WI38 (cell line): ENCODE measurements around the gene EIF4EBP3.

Experiments used
- H3K4me3 ChIP-seq: 2 replicates; pipeline ENCODE4 v1.5.1; 2011; ENCODE audit warnings: low read depth, mild to moderate bottlenecking, control low read depth, low read length
- TF ChIP-seq, protein P1 (sequence below): IDR thresholded peaks from 2 replicates; pipeline ENCODE4 v1.5.1; 2012; ENCODE audit warnings: low read depth, mild to moderate bottlenecking, control low read depth, low read length

The EIF4EBP3 gene

DNA sequence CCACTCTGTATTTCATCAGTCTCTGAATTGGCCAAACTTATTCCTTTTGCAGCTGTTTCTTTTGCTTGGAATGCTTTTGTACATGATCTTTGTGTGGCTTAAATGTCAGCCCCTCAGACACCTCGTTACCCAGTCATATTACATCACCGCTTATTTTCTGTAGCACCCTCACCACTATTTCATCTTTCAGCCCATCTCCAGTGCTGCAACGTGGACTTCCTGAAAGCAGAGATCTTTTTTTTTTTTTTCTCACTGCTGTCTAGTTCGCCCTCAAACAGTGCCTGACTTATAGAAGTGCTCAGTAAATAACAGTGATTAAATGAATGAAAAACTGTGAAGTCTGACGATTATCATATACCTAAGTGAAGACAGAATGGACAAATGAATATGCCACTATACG, 9.0 kb downstream of the EIF4EBP3 start:
- peak overlapping the region; percentile 82 for H3K4me3 ChIP-seq
- TF ChIP-seq, protein P1, sequence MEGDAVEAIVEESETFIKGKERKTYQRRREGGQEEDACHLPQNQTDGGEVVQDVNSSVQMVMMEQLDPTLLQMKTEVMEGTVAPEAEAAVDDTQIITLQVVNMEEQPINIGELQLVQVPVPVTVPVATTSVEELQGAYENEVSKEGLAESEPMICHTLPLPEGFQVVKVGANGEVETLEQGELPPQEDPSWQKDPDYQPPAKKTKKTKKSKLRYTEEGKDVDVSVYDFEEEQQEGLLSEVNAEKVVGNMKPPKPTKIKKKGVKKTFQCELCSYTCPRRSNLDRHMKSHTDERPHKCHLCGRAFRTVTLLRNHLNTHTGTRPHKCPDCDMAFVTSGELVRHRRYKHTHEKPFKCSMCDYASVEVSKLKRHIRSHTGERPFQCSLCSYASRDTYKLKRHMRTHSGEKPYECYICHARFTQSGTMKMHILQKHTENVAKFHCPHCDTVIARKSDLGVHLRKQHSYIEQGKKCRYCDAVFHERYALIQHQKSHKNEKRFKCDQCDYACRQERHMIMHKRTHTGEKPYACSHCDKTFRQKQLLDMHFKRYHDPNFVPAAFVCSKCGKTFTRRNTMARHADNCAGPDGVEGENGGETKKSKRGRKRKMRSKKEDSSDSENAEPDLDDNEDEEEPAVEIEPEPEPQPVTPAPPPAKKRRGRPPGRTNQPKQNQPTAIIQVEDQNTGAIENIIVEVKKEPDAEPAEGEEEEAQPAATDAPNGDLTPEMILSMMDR: no peak

DNA sequence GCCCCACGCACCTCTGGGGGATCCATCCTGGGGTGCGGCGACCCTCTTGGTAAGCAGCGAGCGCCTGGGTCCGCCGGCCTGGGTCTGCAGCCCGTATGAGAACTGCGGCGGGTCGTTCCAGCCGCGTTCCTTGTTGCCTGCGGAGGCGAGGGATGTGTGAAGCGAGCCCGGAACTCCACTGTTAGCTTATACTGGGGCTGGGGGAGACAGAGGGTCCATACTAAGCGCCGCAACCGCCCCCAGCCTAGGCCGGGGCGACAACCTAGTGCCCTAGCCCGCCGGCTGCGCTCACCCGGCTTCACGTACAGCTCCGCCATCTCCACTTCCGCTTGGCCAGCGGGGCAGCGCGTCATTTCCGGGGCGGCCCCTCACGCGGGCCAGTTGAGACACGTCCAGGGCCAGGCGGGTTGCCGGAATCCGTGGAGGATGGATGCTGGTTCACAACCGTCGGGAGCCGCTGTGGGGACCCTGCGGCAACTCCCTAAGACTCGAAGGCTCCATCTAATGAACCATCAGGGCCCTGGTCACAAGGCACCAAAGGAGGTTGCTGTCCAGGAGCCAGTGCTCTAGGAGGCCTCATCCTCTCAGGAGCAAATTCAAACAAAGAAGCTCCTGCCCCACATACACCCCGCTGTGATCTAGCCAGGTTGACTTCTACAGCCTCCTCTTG, 9.8 kb downstream of the EIF4EBP3 start, which contains the start of gene SRA1:
Gene SRA1 (minus strand): TSS at position 338 of the 670 bp plus-strand sequence. CDS start 21 bp downstream, at position 317.
- TF ChIP-seq, protein P1: no peak
- H3K4me3 ChIP-seq: peak within 1 kb of the TSS; percentile 82

DNA sequence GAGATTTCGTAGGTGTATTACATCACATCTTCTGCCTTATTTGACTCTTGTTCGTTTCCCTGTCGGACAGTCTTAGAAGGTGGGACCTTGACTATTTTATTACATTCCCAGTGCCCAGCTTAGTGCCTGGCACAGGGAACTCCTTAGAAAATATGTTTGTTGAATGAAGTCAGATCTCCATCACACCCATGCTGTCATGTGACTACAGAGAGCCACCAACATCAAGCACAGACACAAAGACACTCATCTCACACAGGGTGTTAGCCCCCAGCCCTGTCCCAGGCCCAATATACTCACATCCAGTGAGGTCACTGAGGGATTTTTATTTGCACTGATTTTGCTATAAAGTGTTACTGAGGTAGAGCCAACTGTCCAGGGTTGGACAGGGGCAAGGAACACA, 10.5 kb downstream of the EIF4EBP3 start:
- H3K4me3 ChIP-seq: no peak overlapping the region; the same call in 1 of the 2 replicates
- TF ChIP-seq, protein P1: no peak

DNA sequence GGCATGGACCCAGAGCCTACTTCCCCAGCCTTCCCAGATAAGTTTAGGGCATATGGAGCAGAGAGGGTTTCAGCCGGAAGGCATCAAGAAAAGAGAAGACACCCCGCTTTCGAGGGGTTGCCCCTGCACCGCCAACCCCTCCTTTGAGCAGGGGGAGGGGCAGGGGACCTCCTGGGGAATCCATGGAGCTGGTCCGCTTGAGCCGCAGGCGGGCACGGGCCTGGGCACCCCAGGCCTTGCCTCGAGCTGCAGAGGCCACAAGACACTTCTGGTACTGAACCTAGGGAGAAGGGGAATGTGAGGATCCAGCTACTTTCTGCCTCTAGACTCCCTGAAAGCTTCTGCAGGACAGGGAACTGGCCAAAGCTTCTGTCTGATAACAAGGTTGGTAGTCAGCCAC, 11.1 kb downstream of the EIF4EBP3 start:
- TF ChIP-seq, protein P1: no peak
- H3K4me3 ChIP-seq: no peak overlapping the region

DNA sequence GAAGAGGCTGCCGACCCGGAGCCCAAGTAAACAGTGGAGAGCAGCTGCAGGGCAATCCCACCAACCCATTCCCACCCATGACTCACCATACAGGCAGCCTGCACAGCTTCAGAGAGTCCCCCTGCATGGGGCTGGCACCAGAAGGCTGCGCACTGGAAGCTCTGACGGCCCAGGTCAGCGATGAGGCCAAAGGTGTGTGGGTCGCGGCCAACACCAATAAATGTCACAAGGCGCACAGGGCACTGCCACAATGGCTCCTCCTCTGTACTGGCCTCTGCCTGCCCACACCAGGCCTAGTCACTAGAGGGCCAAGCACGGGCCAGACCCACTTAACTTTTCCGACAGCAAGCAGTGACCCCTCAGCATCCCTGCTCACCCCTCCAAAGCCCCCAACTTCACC, 12.8 kb downstream of the EIF4EBP3 start:
- no peak overlapping the region for H3K4me3 ChIP-seq

DNA sequence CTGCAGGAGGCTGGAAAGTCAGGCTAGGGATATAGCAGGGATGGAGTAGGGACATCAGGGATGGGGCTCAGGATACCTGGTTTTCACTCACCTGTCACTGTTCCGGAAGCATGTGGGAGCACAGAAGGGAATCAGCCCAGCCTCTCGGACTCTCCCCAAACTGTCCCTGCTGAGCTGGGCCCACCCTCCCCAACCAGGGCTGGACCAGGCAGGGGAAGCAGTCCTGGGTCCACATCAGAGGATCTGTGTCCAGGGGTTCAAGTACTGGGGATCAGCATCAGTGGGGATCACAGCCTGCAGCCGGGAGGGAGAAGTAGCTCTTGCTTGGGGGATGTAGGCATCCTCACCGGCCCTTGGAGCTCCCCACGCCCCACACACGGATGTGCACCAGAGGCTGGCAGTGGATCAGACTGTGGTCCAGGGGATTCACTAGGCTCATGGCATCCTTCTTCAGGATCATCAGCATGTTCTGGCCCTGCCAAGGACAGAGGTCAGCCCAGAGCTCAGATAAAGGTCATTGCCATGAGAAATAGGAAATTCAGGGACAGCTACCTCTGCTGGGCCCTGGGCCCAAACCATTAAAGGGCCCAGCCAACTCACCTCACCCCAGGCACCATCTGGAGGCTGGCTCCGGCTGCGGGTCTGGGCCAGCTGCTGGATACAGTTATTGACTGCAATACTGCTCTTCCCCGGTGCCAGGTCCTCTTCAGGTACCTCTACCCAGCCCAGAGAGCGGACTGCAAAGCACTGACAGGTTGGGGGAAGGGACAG, 14.5 kb downstream of the EIF4EBP3 start:
- TF ChIP-seq, protein P1: no peak
- H3K4me3 ChIP-seq: no peak overlapping the region

More for the DNA sequence above, 12.8 kb downstream of the EIF4EBP3 start:
- TF ChIP-seq, protein P1: no peak

DNA sequence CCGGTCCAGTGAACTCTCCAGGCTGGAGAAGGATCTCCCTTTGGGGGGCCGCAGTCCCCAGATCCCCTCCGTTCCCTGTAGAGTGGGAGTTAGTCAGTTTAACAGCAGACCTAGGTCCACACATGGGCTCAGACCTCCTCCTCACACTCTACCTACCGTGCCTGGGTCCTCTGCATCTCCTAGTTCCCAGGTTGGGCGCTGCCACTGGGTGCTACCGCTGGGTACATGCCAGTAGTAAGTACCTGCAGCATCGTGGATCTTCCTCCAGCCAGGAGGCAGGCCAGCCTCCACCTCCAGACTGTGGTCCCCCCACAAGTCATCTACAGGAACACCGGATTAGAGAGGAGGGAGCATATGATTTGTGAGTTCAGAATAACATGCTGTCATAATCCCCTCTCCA, 16.1 kb downstream of the EIF4EBP3 start:
- TF ChIP-seq, protein P1: no peak
- H3K4me3 ChIP-seq: peak overlapping the region; percentile 96
